ENCODE measurements around the gene SEPTIN1. TPM values are rescaled to one million over a fixed set of nuclear protein-coding genes. Genes with fewer than 3 reads are reported as not detected.
"Not testable (repeated sequence)": the region's sequence is repeated elsewhere in the genome, so short reads cannot be mapped to it uniquely, and the experiment has no call there.

SEPTIN1 gene
- total RNA-seq, 4 donors from 2014 or later: 0.65 TPM; not detected in 3

GRCh38 chr16:30346286-30346685, 36.1 kb downstream of the SEPTIN1 start:
- Histone ChIP-seq H3K27ac (no peak overlapping the region), H3K27me3 (no peaks in the 10 kb centered on the region), H3K9me3 (no peaks in the 10 kb centered on the region), H3K4me1 (peaks cover under 1 to 2% of the 10 kb centered on the region in 2 donors), H3K36me3 (no peaks in the 10 kb centered on the region), H3K4me3 (no peak overlapping the region)
- in situ Hi-C loops (cut with MboI; ENCODE audit: low sequenced_read_pairs in 4 of 4): no loop called here
- no peak for TF ChIP-seq CTCF (IDR thresholded peaks at IDR 0.05 in 4 of 5, conservative IDR thresholded peaks at IDR 0.05 in 1 of 5)
- TF ChIP-seq POLR2A (IDR thresholded peaks at IDR 0.05): no peak
- intact Hi-C loops (cut with DNase I; ENCODE audit: low total_unique reads): no loop called here
- no peak for ATAC-seq
- DNase-seq: no peak

GRCh38 chr16:30343491-30343820, 38.9 kb downstream of the SEPTIN1 start:
- H3K27ac ChIP-seq; H3K4me3 ChIP-seq; ATAC-seq; DNase-seq; intact Hi-C loops (cut with DNase I; ENCODE audit: low total_unique reads); H3K9me3 ChIP-seq; H3K27me3 ChIP-seq; in situ Hi-C loops (cut with MboI; ENCODE audit: low sequenced_read_pairs in 4 of 4); H3K36me3 ChIP-seq: not testable (repeated sequence)
- H3K4me1 ChIP-seq: peaks cover 0 to 11% of the 10 kb centered on the region in 2 donors

- peaks cover 0 to 16% of the 10 kb centered on the region in 2 donors for H3K4me1 ChIP-seq
- no peak for ATAC-seq
- in situ Hi-C loops (cut with MboI; ENCODE audit: low sequenced_read_pairs in 4 of 4): no loop called here
- H3K36me3 ChIP-seq: no peaks in the 10 kb centered on the region
- DNase-seq: no peak
- intact Hi-C loops (cut with DNase I; ENCODE audit: low total_unique reads): no loop called here
- H3K27ac ChIP-seq: no peak overlapping the region
- H3K27me3 ChIP-seq: no peaks in the 10 kb centered on the region
- no peak overlapping the region for H3K4me3 ChIP-seq
- TF ChIP-seq POLR2A (IDR thresholded peaks at IDR 0.05): no peak
- TF ChIP-seq CTCF (IDR thresholded peaks at IDR 0.05 in 4 of 5, conservative IDR thresholded peaks at IDR 0.05 in 1 of 5): no peak
- H3K9me3 ChIP-seq: no peaks in the 10 kb centered on the region
Observed at GRCh38 chr16:30342751-30343490, 39.4 kb downstream of the SEPTIN1 start.

- intact Hi-C loops (cut with DNase I; ENCODE audit: low total_unique reads); in situ Hi-C loops (cut with MboI; ENCODE audit: low sequenced_read_pairs in 4 of 4); DNase-seq; H3K27ac ChIP-seq; H3K4me3 ChIP-seq; H3K36me3 ChIP-seq; H3K9me3 ChIP-seq; ATAC-seq; H3K27me3 ChIP-seq: not testable (repeated sequence)
- peaks cover 0 to 22% of the 10 kb centered on the region in 2 donors for H3K4me1 ChIP-seq
Observed at GRCh38 chr16:30341971-30342370, 40.4 kb downstream of the SEPTIN1 start.

GRCh38 chr16:30340621-30341020, 41.7 kb downstream of the SEPTIN1 start:
- intact Hi-C loops (cut with DNase I; ENCODE audit: low total_unique reads): no loop called here
- no peak for TF ChIP-seq CTCF (IDR thresholded peaks at IDR 0.05 in 4 of 5, conservative IDR thresholded peaks at IDR 0.05 in 1 of 5)
- no peak for TF ChIP-seq POLR2A (IDR thresholded peaks at IDR 0.05)
- no peaks in the 10 kb centered on the region for H3K36me3 ChIP-seq
- no peak overlapping the region for H3K27ac ChIP-seq
- peaks cover 4 to 31% of the 10 kb centered on the region in 2 donors for H3K4me1 ChIP-seq
- H3K27me3 ChIP-seq: no peaks in the 10 kb centered on the region
- no peaks in the 10 kb centered on the region for H3K9me3 ChIP-seq
- in situ Hi-C loops (cut with MboI; ENCODE audit: low sequenced_read_pairs in 4 of 4): no loop called here
- no peak for ATAC-seq
- DNase-seq: no peak
- no peak overlapping the region for H3K4me3 ChIP-seq

GRCh38 chr16:30338715-30339114, 43.6 kb downstream of the SEPTIN1 start:
- peak in 1 of 2 donors; percentile 65 for ATAC-seq
- intact Hi-C loops (cut with DNase I; ENCODE audit: low total_unique reads); DNase-seq; H3K9me3 ChIP-seq; H3K36me3 ChIP-seq; H3K4me3 ChIP-seq; H3K27me3 ChIP-seq; in situ Hi-C loops (cut with MboI; ENCODE audit: low sequenced_read_pairs in 4 of 4): not testable (repeated sequence)
- Histone ChIP-seq H3K4me1 (peaks cover 5 to 31% of the 10 kb centered on the region in 2 donors), H3K27ac (peak overlapping the region in 2 of 4 donors; percentile 52 to 99)

- H3K9me3 ChIP-seq; intact Hi-C loops (cut with DNase I; ENCODE audit: low total_unique reads); H3K27me3 ChIP-seq; in situ Hi-C loops (cut with MboI; ENCODE audit: low sequenced_read_pairs in 4 of 4); DNase-seq; H3K36me3 ChIP-seq; H3K4me3 ChIP-seq; ATAC-seq: not testable (repeated sequence)
- H3K27ac ChIP-seq: peak overlapping the region in 2 of 4 donors; percentile 52 to 99
- H3K4me1 ChIP-seq: peaks cover 5 to 31% of the 10 kb centered on the region in 2 donors
Observed at GRCh38 chr16:30337964-30338357, 44.4 kb downstream of the SEPTIN1 start.
